Loucy (cell line): ENCODE data around the gene SMC4.

Experiments
- H2AFZ ChIP-seq: fragments of 200-600 bp; sonication (generic); 2 replicates; pipeline ENCODE4 v1.6.0; 2016; ENCODE audit warnings: antibody characterized with exemption, mild to moderate bottlenecking, low read length, moderate library complexity
- H3F3A ChIP-seq: fragments of 200-600 bp; 2 replicates; pipeline ENCODE4 v1.6.0; 2016; ENCODE audit warnings: antibody characterized with exemption, low read depth, mild to moderate bottlenecking
- H3K27me3 ChIP-seq: fragments of 200-600 bp; sonication (generic); 2 replicates; pipeline ENCODE4 v1.6.1; 2014; ENCODE audit warnings: low read length, mild to moderate bottlenecking; ENCODE audit not compliant: insufficient read depth, poor library complexity, severe bottlenecking
- H3K36me3 ChIP-seq: fragments of 200-600 bp; sonication (generic); 2 replicates; pipeline ENCODE4 v1.6.1; 2016; ENCODE audit warnings: low read length; ENCODE audit not compliant: insufficient read depth
- H3K4me1 ChIP-seq: fragments of 200-600 bp; sonication (generic); 2 replicates; pipeline ENCODE4 v1.5.1; 2014; ENCODE audit warnings: low read length, mild to moderate bottlenecking; ENCODE audit not compliant: insufficient read depth, poor library complexity, severe bottlenecking
- H3K4me2 ChIP-seq: fragments of 200-600 bp; sonication (generic); 2 replicates; pipeline ENCODE4 v1.6.0; 2014; ENCODE audit warnings: antibody characterized with exemption, low read length, low read depth, mild to moderate bottlenecking; ENCODE audit not compliant: poor library complexity, severe bottlenecking
- H3K4me3 ChIP-seq: fragments of 200-600 bp; sonication (generic); 2 replicates; pipeline ENCODE4 v1.5.1; 2014; ENCODE audit warnings: low read length, mild to moderate bottlenecking, mixed read lengths; ENCODE audit not compliant: poor library complexity, severe bottlenecking
- H3K79me2 ChIP-seq: fragments of 200-600 bp; sonication (generic); 2 replicates; pipeline ENCODE4 v1.6.1; 2014; ENCODE audit warnings: low read length; ENCODE audit not compliant: insufficient read depth
- H3K9ac ChIP-seq: fragments of 200-600 bp; sonication (generic); 2 replicates; pipeline ENCODE4 v1.6.0; 2014; ENCODE audit warnings: mild to moderate bottlenecking, low read depth, low read length, moderate library complexity; ENCODE audit not compliant: poor library complexity, severe bottlenecking
- H3K9me2 ChIP-seq: fragments of 200-600 bp; sonication (generic); replicated peaks from 2 replicates; pipeline ENCODE4 v1.6.1; 2016; ENCODE audit warnings: low read depth, low read length, mixed read lengths
- H3K9me3 ChIP-seq: fragments of 200-600 bp; sonication (generic); 2 replicates; pipeline ENCODE4 v1.6.1; 2014; ENCODE audit warnings: mild to moderate bottlenecking, antibody characterized with exemption, low read length, low read depth; ENCODE audit not compliant: insufficient read depth
- H4K20me1 ChIP-seq: fragments of 200-600 bp; sonication (generic); 2 replicates; pipeline ENCODE4 v1.6.0; 2014; ENCODE audit warnings: antibody characterized with exemption, low read length, mild to moderate bottlenecking; ENCODE audit not compliant: insufficient read depth, poor library complexity, severe bottlenecking
- EZH2phosphoT487 ChIP-seq: fragments of 200-600 bp; IDR thresholded peaks from 2 replicates; pipeline ENCODE4 v1.6.1; 2018; ENCODE audit warnings: antibody characterized with exemption, mild to moderate bottlenecking, moderate library complexity, borderline replicate concordance
- TF ChIP-seq, protein P1 (sequence below): fragments of 200-600 bp; sonication (generic); conservative IDR thresholded peaks from 2 replicates; pipeline ENCODE4 v1.5.1; 2014; ENCODE audit warnings: mild to moderate bottlenecking, antibody characterized with exemption, low read length

Gene SMC4

DNA sequence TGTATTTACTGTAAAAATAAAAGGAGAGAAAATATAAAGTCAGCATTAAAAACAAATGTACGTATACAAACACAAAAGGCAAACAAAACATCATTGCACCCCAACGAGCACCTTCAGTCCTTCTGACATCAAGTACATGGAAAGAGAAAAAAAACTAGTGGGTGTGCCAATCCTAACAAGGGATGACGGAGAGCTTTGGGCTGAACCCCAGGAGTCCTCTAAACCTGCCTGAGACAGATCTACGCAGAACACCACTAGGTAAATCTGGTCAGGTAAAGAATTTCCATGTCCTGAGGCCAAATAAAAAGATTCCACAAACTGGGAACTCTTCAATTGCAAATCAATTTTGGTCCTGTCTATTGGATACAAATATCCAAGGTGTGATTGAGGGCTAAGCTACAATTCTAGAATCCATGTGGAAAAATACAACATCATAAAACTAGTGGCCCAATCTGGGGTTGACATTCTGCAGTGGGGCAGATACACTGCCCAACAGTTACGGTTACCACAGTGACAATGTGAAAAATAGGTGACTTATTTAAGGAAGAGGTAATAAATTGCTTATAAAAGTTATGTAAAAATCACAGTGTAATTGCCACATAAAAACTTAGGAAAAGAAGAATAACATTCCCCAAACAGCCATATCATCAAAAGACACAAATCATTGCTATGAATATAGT is 14.7 kb upstream of the SMC4 start:
- Histone ChIP-seq H3K9me2 (no peaks in the 10 kb centered on the region), H3K9ac (no peak overlapping the region), H3K9me3 (no peaks in the 10 kb centered on the region), H3K4me1 (no peaks in the 10 kb centered on the region), H3K79me2 (no peaks in the 10 kb centered on the region), H3F3A (no peaks in the 10 kb centered on the region), H4K20me1 (no peaks in the 10 kb centered on the region), H2AFZ (no peak overlapping the region), H3K4me2 (no peak overlapping the region), H3K4me3 (no peak overlapping the region), H3K27me3 (no peaks in the 10 kb centered on the region), H3K36me3 (no peaks in the 10 kb centered on the region)
- TF ChIP-seq, protein P1, sequence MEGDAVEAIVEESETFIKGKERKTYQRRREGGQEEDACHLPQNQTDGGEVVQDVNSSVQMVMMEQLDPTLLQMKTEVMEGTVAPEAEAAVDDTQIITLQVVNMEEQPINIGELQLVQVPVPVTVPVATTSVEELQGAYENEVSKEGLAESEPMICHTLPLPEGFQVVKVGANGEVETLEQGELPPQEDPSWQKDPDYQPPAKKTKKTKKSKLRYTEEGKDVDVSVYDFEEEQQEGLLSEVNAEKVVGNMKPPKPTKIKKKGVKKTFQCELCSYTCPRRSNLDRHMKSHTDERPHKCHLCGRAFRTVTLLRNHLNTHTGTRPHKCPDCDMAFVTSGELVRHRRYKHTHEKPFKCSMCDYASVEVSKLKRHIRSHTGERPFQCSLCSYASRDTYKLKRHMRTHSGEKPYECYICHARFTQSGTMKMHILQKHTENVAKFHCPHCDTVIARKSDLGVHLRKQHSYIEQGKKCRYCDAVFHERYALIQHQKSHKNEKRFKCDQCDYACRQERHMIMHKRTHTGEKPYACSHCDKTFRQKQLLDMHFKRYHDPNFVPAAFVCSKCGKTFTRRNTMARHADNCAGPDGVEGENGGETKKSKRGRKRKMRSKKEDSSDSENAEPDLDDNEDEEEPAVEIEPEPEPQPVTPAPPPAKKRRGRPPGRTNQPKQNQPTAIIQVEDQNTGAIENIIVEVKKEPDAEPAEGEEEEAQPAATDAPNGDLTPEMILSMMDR, result no peak
- no peak for TF ChIP-seq EZH2phosphoT487

DNA sequence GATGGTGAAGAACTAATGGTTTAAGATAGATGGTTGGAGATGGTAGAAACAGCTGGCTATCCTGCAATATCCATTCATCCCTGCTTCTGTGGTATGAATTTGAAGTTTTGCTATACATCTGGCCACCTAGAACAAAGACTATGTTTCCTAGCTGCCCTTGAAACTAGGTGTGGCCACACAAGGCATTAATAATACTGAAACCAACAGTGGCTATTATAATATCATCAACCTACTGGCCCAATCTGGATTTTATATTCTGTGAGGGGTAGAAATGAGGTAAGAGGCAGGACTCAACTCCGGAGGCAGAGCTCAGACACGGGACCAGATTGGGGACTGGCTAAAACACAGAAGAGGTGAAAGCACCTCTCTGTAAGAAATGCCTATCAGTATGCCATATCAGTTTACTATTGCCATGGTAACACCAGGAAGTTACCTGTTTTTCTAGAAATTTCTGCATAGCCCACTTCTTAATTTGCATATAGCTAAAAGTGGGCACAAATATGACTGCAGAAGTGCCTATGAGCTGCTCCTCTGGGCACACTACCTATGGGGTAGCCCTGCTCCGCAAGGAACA is 8.8 kb upstream of the SMC4 start:
- H3K9ac ChIP-seq, result no peak overlapping the region
- no peaks in the 10 kb centered on the region for H4K20me1 ChIP-seq
- H3K4me2 ChIP-seq, result no peak overlapping the region
- no peaks in the 10 kb centered on the region for H3K79me2 ChIP-seq
- no peak overlapping the region for H2AFZ ChIP-seq
- TF ChIP-seq, protein P1, result no peak
- no peak for TF ChIP-seq EZH2phosphoT487
- peaks cover 3% of the 10 kb centered on the region for H3K4me1 ChIP-seq
- H3K27me3 ChIP-seq, result no peaks in the 10 kb centered on the region
- H3K36me3 ChIP-seq, result no peaks in the 10 kb centered on the region
- no peak overlapping the region for H3K4me3 ChIP-seq
- H3F3A ChIP-seq, result no peaks in the 10 kb centered on the region
- H3K9me3 ChIP-seq, result no peaks in the 10 kb centered on the region
- H3K9me2 ChIP-seq, result no peaks in the 10 kb centered on the region

DNA sequence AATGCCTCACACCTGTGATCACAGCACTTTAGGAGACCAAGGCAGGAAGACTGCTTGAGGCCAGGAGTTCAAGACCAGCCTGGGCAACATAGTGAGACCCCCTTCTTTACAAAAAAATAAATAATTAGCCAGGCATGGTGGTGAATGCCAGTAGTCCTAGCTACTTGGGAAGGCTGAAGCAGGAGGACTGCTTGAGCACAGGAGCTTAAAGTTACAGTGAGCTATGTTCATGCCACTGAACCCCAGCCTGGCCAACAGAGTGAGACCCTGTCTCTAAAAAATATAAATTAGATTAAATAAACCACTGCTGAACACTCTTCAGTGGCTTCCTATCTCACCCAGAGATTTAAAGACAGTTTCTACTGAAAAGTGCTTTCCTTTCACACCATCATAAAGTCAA is 6.7 kb upstream of the SMC4 start:
- no peak overlapping the region for H3K4me3 ChIP-seq
- no peak overlapping the region for H3K9ac ChIP-seq
- H2AFZ ChIP-seq, result no peak overlapping the region
- no peaks in the 10 kb centered on the region for H3K9me3 ChIP-seq
- no peaks in the 10 kb centered on the region for H3K9me2 ChIP-seq
- no peaks in the 10 kb centered on the region for H4K20me1 ChIP-seq
- no peak overlapping the region for H3K4me2 ChIP-seq
- H3K27me3 ChIP-seq, result no peaks in the 10 kb centered on the region
- no peaks in the 10 kb centered on the region for H3F3A ChIP-seq
- H3K79me2 ChIP-seq, result peaks cover 14% of the 10 kb centered on the region
- H3K4me1 ChIP-seq, result peaks cover 16% of the 10 kb centered on the region
- TF ChIP-seq EZH2phosphoT487, result no peak
- no peaks in the 10 kb centered on the region for H3K36me3 ChIP-seq
